IPS-18a (cell line): ENCODE measurements around the gene CHMP1A.

ENCODE experiments used
- H3K27ac ChIP-seq: one replicate; pipeline ENCODE4 v1.5.1; 2013; ENCODE audit warnings: low read length
- H3K27me3 ChIP-seq: one replicate; pipeline ENCODE4 v1.6.1; 2013; ENCODE audit warnings: mild to moderate bottlenecking, low read length; ENCODE audit not compliant: control insufficient read depth, insufficient read depth
- H3K36me3 ChIP-seq: one replicate; pipeline ENCODE4 v1.6.1; 2013; ENCODE audit warnings: low read depth, low read length; ENCODE audit not compliant: control insufficient read depth
- H3K4me1 ChIP-seq: one replicate; pipeline ENCODE4 v1.6.1; 2013; ENCODE audit warnings: low read depth, low read length; ENCODE audit not compliant: control insufficient read depth
- H3K4me3 ChIP-seq: one replicate; pipeline ENCODE4 v1.5.1; 2013; ENCODE audit warnings: low read length
- H3K9ac ChIP-seq: one replicate; pipeline ENCODE4 v1.6.1; 2013; ENCODE audit warnings: mild to moderate bottlenecking, low read length, moderate library complexity
- H3K9me3 ChIP-seq: one replicate; pipeline ENCODE4 v1.6.1; 2013; ENCODE audit warnings: low read depth, low read length; ENCODE audit not compliant: control insufficient read depth

The CHMP1A gene

DNA sequence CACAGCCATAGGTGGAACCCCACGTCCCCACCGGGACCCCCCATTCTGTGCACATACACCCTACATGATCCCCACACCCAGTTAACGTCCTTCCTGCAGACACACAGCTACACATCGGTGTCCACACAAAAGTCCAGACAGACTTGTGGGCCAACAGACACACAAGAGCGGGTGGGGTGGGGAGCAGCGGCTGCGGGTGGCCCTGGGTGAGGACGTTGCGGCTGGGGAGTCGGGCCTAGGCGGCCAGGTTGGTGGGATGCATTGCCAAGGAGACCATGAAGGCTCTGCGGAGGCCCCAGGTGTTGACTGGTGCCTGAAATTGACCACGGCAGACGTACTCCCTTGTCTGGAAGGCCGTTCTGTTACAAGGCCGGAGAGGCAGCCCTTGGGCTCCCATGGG, 52.7 kb downstream of the CHMP1A start:
- Histone ChIP-seq H3K27ac (no peak overlapping the region), H3K4me3 (no peak overlapping the region), H3K4me1 (peaks cover 3% of the 10 kb centered on the region), H3K27me3 (no peaks in the 10 kb centered on the region), H3K36me3 (no peaks in the 10 kb centered on the region), H3K9ac (no peak overlapping the region), H3K9me3 (no peaks in the 10 kb centered on the region)

DNA sequence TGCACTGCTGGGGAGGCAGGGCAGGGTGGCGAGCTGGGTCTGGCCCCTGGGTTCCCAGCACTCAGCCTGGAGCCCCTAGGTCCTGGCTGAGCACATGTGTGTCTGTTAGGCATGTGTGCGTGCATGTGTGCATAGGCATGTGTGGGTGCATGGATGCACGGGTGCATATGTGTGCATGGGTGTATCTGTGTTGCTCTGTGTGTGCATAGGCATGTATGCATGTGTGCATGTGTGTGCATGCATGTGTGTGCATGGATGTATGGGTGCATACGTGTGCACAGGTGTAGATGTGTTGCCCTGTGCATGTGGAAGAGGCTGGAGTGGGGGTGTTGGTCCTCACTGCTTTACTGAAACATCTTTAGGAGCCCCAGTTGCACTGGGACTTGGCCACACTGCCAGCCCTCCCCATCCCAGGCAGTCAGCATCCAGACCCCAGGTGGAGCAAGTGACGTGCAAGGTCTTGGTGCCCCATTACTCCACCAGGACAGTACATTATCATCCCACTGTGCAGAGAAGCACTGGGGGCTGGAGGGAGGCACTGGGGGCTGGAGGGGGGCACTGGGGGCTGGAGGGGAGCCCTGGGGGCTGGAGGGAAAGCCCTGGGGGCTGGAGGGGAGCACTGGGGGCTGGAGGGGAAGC, 54.4 kb downstream of the CHMP1A start:
- Histone ChIP-seq H3K27me3 (no peaks in the 10 kb centered on the region), H3K36me3 (no peaks in the 10 kb centered on the region), H3K9ac (no peak overlapping the region), H3K27ac (no peak overlapping the region), H3K9me3 (no peaks in the 10 kb centered on the region), H3K4me3 (no peak overlapping the region), H3K4me1 (peaks cover 3% of the 10 kb centered on the region)

DNA sequence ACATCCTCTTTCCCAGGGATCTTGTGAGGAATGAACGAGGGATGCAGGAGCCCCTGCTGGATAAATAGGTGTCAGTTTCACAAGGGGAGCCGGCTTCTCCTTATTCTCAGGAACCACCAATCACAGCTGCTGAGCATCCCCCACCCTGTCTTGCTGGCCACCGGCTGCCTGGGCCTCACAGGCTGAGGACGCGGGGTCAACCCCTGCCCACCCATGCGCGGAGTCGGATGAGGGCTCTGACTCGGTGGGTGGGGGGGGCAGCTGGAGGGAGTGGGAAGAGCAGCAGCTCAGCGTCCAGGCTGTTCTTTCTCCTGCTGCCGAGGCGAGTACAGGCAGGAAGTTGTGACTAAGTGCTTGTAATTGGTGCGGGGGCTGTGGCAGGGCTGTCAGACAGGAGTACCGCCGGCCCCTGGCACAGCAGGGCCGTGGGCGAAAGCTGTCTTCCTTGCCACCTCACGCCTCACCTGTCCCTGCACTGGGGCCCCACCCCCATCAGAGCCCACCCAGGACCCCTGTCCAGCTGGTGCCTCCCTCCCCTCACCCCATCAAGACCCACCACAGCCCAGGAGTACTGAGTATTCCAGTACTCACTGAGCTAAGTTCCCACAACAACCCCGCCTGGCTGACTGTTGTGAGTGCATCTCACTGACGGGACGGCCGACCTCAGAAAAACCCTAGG, 55.1 kb downstream of the CHMP1A start:
- H3K9ac ChIP-seq = no peak overlapping the region
- no peaks in the 10 kb centered on the region for H3K36me3 ChIP-seq

DNA sequence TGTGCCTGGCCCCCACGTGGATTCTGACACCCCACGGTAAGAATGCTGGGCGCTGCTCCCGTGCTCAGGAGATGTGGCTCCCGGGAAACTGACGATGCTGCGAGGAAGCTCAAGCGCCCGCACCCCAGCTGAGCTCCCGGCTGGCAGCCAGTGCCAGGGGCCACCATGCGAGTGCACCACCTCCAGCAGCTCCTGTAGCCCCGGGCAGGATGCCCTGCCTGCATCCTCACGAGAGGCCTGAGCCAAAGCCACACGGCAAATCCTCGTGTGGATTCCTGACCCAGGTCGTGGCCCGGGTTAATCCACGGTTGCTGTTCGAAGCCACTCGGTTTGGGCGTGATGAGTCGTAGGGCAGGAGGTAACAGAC, 55.6 kb downstream of the CHMP1A start:
- no peak overlapping the region for H3K4me3 ChIP-seq
- H3K36me3 ChIP-seq = no peaks in the 10 kb centered on the region
- no peak overlapping the region for H3K27ac ChIP-seq
- no peak overlapping the region for H3K9ac ChIP-seq
- no peaks in the 10 kb centered on the region for H3K9me3 ChIP-seq
- H3K27me3 ChIP-seq = no peaks in the 10 kb centered on the region
- peaks cover 3% of the 10 kb centered on the region for H3K4me1 ChIP-seq

More for the DNA sequence above, 55.1 kb downstream of the CHMP1A start:
- Histone ChIP-seq H3K4me1 (peaks cover 3% of the 10 kb centered on the region), H3K27ac (no peak overlapping the region), H3K4me3 (no peak overlapping the region), H3K9me3 (no peaks in the 10 kb centered on the region), H3K27me3 (no peaks in the 10 kb centered on the region)

DNA sequence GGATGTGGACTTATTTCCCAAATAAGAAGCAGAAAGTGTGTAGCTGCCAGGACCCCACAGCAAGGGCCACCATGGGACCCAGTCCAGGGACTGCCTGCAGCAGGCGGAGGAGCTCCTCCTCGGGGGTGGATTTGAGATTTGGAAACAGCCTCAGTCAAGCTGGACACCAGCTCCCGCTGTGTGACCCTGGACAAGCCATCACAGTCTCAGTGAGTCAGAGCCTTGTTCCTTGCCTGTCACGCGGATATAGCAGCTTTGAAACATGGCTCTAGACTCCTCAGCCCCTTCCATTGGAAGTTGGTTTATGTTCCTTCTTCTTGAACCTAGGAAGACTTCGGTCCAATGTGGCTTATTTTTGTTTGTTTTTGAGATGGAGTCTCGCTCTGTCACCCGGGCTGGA, 56.6 kb downstream of the CHMP1A start:
- H3K9ac ChIP-seq = no peak overlapping the region
- H3K4me3 ChIP-seq = no peak overlapping the region
- H3K27ac ChIP-seq = no peak overlapping the region
- peaks cover 3% of the 10 kb centered on the region for H3K4me1 ChIP-seq
- H3K36me3 ChIP-seq = no peaks in the 10 kb centered on the region
- no peaks in the 10 kb centered on the region for H3K9me3 ChIP-seq
- H3K27me3 ChIP-seq = no peaks in the 10 kb centered on the region

DNA sequence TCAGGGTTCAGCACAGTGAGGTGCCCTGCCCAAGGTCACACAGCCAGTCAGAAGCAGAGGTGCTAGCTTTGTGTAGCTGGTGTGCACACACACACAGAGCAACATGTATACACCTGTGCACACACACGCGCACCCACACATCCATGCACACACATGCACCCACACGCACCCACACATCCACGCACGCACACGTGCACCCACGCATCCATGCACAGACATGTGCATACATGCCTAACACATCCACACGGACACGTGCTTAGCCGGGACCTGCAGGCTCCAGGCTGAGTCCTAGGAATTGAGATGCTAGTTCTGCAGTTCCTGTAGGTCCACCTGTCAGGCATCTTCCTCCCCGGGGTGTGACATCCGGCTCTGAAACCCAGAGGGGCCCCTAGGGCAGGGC, 57.1 kb downstream of the CHMP1A start:
- peaks cover 3% of the 10 kb centered on the region for H3K4me1 ChIP-seq

DNA sequence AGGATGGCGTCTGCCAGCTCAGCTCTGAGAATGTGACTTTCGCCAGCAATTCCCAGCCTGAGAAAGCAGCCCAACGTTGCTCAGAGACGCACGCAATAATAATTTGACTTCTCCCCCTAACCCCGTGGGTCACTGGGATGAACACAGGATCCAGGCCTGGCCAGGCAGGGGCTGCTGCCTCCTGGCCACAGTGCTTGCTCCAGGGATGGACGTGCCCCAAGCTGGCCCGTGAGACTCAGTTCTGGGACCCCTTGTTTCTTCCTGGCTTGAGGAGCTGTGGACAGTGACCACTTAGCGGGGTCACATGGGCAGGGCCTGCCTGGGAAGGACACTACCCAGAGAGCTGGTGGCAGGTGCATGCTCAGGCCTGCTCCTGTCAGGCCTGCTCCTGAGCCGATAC, 57.6 kb downstream of the CHMP1A start:
- Histone ChIP-seq H3K27ac (no peak overlapping the region), H3K4me1 (peaks cover 3% of the 10 kb centered on the region), H3K9ac (no peak overlapping the region), H3K4me3 (no peak overlapping the region), H3K9me3 (no peaks in the 10 kb centered on the region), H3K27me3 (no peaks in the 10 kb centered on the region), H3K36me3 (no peaks in the 10 kb centered on the region)

More for the DNA sequence above, 57.1 kb downstream of the CHMP1A start:
- H3K9me3 ChIP-seq = no peaks in the 10 kb centered on the region
- H3K27me3 ChIP-seq = no peaks in the 10 kb centered on the region
- H3K4me3 ChIP-seq = no peak overlapping the region
- no peaks in the 10 kb centered on the region for H3K36me3 ChIP-seq
- no peak overlapping the region for H3K27ac ChIP-seq
- no peak overlapping the region for H3K9ac ChIP-seq

DNA sequence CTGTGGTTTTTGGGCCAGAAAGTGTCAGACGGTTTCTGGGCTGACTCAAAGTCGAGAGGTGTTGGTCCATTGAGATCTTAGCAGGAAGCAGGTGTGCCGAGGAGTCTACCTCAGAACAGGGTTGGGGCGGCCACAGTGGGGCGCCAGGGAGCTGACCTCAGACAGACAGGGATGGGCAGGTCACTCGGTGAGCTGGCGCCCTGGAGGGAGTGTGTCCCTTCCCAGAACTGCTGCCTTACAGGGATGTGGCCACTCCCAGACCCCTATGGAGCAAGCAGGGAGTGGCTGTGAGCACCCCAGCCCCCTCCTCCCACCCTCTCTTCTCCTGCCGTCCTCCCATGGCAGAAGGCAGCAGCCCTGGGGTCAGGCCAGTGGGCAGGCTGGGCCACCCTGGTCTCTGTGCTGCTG, 58.1 kb downstream of the CHMP1A start:
- Histone ChIP-seq H3K9me3 (no peaks in the 10 kb centered on the region), H3K9ac (no peak overlapping the region), H3K4me1 (peaks cover 3% of the 10 kb centered on the region), H3K27ac (no peak overlapping the region), H3K36me3 (no peaks in the 10 kb centered on the region), H3K27me3 (no peaks in the 10 kb centered on the region), H3K4me3 (no peak overlapping the region)

DNA sequence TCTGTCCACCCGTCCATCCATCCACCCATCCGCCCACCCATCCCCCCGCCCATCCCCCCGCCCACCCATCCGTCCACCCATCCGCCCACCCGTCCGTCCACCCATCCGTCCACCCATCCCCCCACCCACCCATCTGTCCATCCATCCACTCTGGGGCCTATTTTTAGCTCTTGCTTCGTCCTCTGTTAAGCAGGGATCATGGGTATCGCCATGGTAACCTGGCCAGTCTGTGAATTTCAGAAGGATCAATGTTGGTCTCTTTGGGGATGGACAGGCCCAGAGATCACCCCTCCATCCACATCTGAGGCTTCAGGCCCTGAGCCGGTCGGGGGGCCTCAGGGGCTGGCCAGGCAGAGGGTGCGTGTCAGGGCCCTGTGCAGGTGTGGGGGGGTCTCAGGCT, 59.3 kb downstream of the CHMP1A start:
- Histone ChIP-seq H3K4me1 (peaks cover 3% of the 10 kb centered on the region), H3K36me3 (no peaks in the 10 kb centered on the region), H3K27ac (no peak overlapping the region), H3K27me3 (no peaks in the 10 kb centered on the region), H3K4me3 (no peak overlapping the region), H3K9ac (no peak overlapping the region), H3K9me3 (no peaks in the 10 kb centered on the region)

DNA sequence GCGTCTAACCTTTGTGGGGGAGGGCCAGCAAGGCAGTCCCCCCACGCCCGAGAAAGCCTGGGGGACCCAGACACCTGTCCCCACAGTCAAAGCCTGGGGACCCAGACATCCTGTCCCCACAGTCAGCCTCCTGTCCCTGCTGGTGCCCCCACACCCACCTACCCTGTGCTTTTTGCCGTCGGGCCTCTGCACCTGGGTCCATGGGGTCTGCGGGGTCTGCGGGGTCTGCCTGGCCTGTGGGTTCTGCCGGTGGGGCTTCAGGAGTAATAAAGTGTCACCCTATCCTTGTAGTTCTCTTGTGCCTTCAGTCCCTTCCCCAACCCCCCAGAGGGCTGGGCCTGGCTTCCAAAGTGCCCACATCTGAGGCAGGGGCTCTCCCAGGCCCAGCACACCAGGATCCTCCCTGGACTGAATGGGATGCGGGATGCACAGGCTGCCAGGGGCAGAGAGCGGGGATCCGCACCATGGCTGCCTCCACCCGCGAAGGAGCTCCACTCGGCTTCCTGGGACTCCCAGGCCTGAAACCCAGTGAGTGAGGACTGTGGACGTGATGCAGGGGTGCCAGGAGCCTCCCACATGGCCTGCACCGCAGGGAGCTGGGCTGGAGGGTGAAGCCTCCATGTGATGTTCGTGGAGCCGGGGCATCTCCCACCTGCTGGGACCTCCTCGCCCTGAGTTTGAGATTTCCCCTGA, 60.4 kb downstream of the CHMP1A start:
- no peaks in the 10 kb centered on the region for H3K36me3 ChIP-seq
- H3K9ac ChIP-seq = no peak overlapping the region
- no peaks in the 10 kb centered on the region for H3K9me3 ChIP-seq
- no peaks in the 10 kb centered on the region for H3K4me1 ChIP-seq
- no peak overlapping the region for H3K4me3 ChIP-seq
- H3K27me3 ChIP-seq = no peaks in the 10 kb centered on the region
- H3K27ac ChIP-seq = no peak overlapping the region

DNA sequence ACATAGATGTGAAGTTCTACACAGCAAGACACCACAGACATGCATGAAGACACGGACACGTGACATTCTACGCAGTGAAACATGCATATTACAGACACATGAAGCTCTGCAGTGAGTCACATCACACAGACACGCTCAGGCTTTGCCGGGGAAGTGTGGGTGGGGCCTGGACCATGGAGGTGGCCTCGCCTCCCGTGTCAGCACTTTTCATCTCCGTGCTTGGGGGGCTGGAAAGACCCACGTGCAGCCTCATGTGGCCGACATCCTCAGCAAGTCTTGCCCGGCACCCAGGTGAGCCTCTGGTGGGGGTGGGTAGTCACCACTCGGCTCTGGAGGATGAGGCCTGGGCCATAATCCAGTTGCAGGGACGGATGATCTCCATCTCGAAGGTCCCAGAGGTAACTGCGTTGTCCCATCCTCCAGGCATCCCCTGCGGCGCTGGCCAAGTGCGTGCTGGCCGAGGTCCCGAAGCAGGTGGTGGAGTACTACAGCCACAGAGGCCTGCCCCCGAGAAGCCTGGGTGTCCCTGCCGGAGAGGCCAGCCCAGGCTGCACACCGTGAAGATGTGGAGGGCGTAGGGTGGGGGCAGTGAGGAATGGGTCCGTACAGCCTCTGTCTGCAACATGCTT, 61.3 kb downstream of the CHMP1A start:
- Histone ChIP-seq H3K27ac (no peak overlapping the region), H3K9ac (no peak overlapping the region), H3K27me3 (no peaks in the 10 kb centered on the region), H3K9me3 (no peaks in the 10 kb centered on the region), H3K36me3 (no peaks in the 10 kb centered on the region), H3K4me1 (no peaks in the 10 kb centered on the region), H3K4me3 (no peak overlapping the region)
